ENCODE data around the gene MCOLN2.
"Not testable (repeated sequence)": the region's sequence is repeated elsewhere in the genome, so short reads cannot be mapped to it uniquely, and the experiment has no call there.

Gene MCOLN2

GRCh38 chr1:84998642-84999280, 1.8 kb upstream of the MCOLN2 start:
- CTCF ChIA-PET = interaction anchor here (0.6 kb wide), 1 partner anchor 65 kb away, joined by 3 read pairs; no protein-coding TSS in a partner anchor
- DNase-seq (ENCODE audit: extremely low spot score) = no peak

GRCh38 chr1:84997667-84998600, 1.0 kb upstream of the MCOLN2 start:
- ChIA-PET POLR2A (no interaction called here), CTCF (interaction anchor here (0.6 kb wide), 1 partner anchor 66 kb away, joined by 3 read pairs; no protein-coding TSS in a partner anchor)
- no peak; the same call in 1 of the 2 replicates for TF ChIP-seq L3MBTL2 (conservative IDR thresholded peaks at IDR 0.05)
- TF ChIP-seq ZNF384 (IDR thresholded peaks at IDR 0.05) = no peak
- DNase-seq (ENCODE audit: extremely low spot score) = no peak

More at GRCh38 chr1:84998642-84999280, 1.8 kb upstream of the MCOLN2 start:
- POLR2A ChIA-PET = no interaction called here
- no peak for TF ChIP-seq HDGF (IDR thresholded peaks at IDR 0.05; ENCODE audit: borderline replicate concordance)
- TF ChIP-seq ARNT (IDR thresholded peaks at IDR 0.05) = no peak

- ChIA-PET CTCF (no interaction called here), POLR2A (interaction anchor here (1.0 to 1.2 kb wide), 2 partner anchors 230 to 264 kb away, joined by 3 to 4 read pairs; partner anchors contain the start of gene C1orf52)
Measured at GRCh38 chr1:84995484-84996334, 1.2 kb downstream of the MCOLN2 start.

GRCh38 chr1:84991097-84991920, 5.6 kb downstream of the MCOLN2 start:
- POLR2A ChIA-PET = interaction anchor here (0.6 kb wide), 1 partner anchor 19 kb away, joined by 3 read pairs; no protein-coding TSS in a partner anchor
- no peak for DNase-seq (ENCODE audit: extremely low spot score)
- no peak for TF ChIP-seq FOXM1 (IDR thresholded peaks at IDR 0.05; ENCODE audit: borderline replicate concordance)
- no peak for TF ChIP-seq SP1 (IDR thresholded peaks at IDR 0.05)
- no peak for TF ChIP-seq L3MBTL2 (conservative IDR thresholded peaks at IDR 0.05)
- no peak for TF ChIP-seq HDGF (IDR thresholded peaks at IDR 0.05; ENCODE audit: borderline replicate concordance)
- no peak for TF ChIP-seq BHLHE40 (IDR thresholded peaks at IDR 0.05; ENCODE audit: borderline replicate concordance)
- TF ChIP-seq LEF1 (IDR thresholded peaks at IDR 0.05; ENCODE audit: borderline replicate concordance) = no peak
- CTCF ChIA-PET = interaction anchor here (1.2 kb wide), 1 partner anchor 46 kb away, joined by 3 read pairs; no protein-coding TSS in a partner anchor

More at GRCh38 chr1:84995484-84996334, 1.2 kb downstream of the MCOLN2 start:
- no peak for DNase-seq (ENCODE audit: extremely low spot score)
- TF ChIP-seq FOXK2 (IDR thresholded peaks at IDR 0.05) (no peak), HDGF (IDR thresholded peaks at IDR 0.05; ENCODE audit: borderline replicate concordance) (no peak), LEF1 (IDR thresholded peaks at IDR 0.05; ENCODE audit: borderline replicate concordance) (no peak), BHLHE40 (IDR thresholded peaks at IDR 0.05; ENCODE audit: borderline replicate concordance) (no peak)

GRCh38 chr1:84988588-84988987, 8.3 kb downstream of the MCOLN2 start:
- TF ChIP-seq BHLHE40 (IDR thresholded peaks at IDR 0.05; ENCODE audit: borderline replicate concordance) = no peak
- TF ChIP-seq ARNT (IDR thresholded peaks at IDR 0.05) = no peak
- TF ChIP-seq TARDBP (IDR thresholded peaks at IDR 0.05) = no peak
- TF ChIP-seq FOXM1 (IDR thresholded peaks at IDR 0.05; ENCODE audit: borderline replicate concordance) = no peak
- TF ChIP-seq PKNOX1 (IDR thresholded peaks at IDR 0.05) = no peak
- no peak for DNase-seq (ENCODE audit: extremely low spot score)
- ChIA-PET CTCF (no interaction called here), POLR2A (no interaction called here)

- POLR2A ChIA-PET; CTCF ChIA-PET; DNase-seq (ENCODE audit: extremely low spot score): not testable (repeated sequence)
Measured at GRCh38 chr1:84986561-84986960, 10.4 kb downstream of the MCOLN2 start.

- TF ChIP-seq L3MBTL2 (conservative IDR thresholded peaks at IDR 0.05) (no peak), HDGF (IDR thresholded peaks at IDR 0.05; ENCODE audit: borderline replicate concordance) (no peak)
- ChIA-PET POLR2A (no interaction called here), CTCF (interaction anchor here (0.8 kb wide), 1 partner anchor 41 kb away, joined by 7 read pairs; no protein-coding TSS in a partner anchor)
- DNase-seq (ENCODE audit: extremely low spot score) = no peak
Measured at GRCh38 chr1:84985365-84985764, 11.5 kb downstream of the MCOLN2 start.

- no peak for TF ChIP-seq SP1 (IDR thresholded peaks at IDR 0.05)
- no peak for TF ChIP-seq LEF1 (IDR thresholded peaks at IDR 0.05; ENCODE audit: borderline replicate concordance)
- no peak for TF ChIP-seq SUZ12 (IDR thresholded peaks at IDR 0.05)
- TF ChIP-seq ELF4 (IDR thresholded peaks at IDR 0.05) = no peak
- TF ChIP-seq FOXA1 (IDR thresholded peaks at IDR 0.05) = no peak
- no peak for TF ChIP-seq HDGF (IDR thresholded peaks at IDR 0.05; ENCODE audit: borderline replicate concordance)
- TF ChIP-seq ARNT (IDR thresholded peaks at IDR 0.05) = no peak
- no peak for DNase-seq (ENCODE audit: extremely low spot score)
- POLR2A ChIA-PET = no interaction called here
- CTCF ChIA-PET = no interaction called here
Measured at GRCh38 chr1:84982395-84982794, 14.5 kb downstream of the MCOLN2 start.
